Measurements from ENCODE around the gene ASPSCR1.
"Not testable (repeated sequence)": the region's sequence is repeated elsewhere in the genome, so short reads cannot be mapped to it uniquely, and the experiment has no call there.

ASPSCR1 gene

DNA sequence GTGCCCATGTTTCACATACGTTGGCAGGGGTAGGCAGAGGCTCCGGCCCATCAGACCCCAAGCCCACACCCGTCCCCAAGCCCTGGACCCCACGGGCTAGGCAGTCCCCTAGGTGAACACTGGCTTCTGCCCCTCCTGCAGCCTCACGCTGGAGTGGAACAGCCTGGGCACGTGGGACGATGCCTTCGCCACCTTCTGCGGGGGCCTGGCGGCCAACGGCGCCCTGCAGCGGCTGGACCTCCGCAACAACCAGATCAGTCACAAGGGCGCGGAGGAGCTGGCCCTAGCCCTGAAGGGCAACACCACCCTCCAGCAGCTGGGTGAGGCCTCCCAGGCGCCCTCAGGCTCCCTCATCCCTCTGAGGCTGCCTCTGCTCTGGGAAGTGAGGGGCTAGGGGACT is 47.4 kb downstream of the ASPSCR1 start:
- DNase-seq (ENCODE audit: low spot score) = no peak

- DNase-seq (ENCODE audit: low spot score) = no peak
Observed at GRCh38 chr17:82025401-82026107, 48.1 kb downstream of the ASPSCR1 start.

DNA sequence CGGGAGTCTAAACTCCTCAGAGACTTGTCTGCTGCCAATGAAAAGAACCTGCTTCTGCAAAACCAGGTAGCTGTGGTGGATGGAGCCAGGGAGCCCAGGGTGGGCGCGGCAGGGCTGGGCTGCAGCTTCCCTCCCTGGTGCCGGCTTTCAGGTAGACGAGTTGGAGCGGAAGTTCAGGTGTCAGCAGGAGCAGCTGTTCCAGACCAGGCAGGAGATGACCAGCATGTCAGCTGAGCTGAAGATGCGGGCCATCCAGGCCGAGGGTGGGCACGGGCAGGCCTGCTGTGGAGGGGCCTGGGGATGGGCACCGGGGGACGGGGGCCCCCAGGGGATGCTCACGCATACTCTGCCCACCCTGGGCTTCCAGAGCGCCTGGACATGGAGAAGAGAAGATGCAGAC is 50.8 kb downstream of the ASPSCR1 start:
- no peak for DNase-seq (ENCODE audit: low spot score)

DNA sequence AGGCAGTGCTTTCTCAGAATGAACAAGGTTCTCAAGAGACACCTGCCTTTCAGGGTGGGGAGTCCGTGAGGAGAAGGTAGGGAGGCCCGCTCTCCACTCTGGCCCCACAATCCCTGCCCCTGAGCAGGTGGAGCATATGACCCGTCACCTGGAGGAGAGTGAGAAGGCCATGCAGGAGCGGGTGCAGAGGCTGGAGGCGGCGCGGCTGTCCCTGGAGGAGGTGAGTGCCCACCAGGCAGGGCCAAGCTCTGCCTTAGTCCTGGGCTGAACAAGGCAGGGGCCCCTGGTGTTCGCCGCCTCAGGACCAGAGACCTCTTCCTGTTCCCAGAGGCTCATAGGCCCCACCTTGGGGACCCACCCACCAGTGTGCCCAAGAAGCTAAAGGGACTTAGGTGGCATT is 51.5 kb downstream of the ASPSCR1 start:
- no peak for DNase-seq (ENCODE audit: low spot score)

- DNase-seq (ENCODE audit: low spot score) = no peak
Observed at GRCh38 chr17:82029391-82029790, 52.0 kb downstream of the ASPSCR1 start.

GRCh38 chr17:82029990-82030469 is 52.6 kb downstream of the ASPSCR1 start:
- no peak for DNase-seq (ENCODE audit: low spot score)

DNA sequence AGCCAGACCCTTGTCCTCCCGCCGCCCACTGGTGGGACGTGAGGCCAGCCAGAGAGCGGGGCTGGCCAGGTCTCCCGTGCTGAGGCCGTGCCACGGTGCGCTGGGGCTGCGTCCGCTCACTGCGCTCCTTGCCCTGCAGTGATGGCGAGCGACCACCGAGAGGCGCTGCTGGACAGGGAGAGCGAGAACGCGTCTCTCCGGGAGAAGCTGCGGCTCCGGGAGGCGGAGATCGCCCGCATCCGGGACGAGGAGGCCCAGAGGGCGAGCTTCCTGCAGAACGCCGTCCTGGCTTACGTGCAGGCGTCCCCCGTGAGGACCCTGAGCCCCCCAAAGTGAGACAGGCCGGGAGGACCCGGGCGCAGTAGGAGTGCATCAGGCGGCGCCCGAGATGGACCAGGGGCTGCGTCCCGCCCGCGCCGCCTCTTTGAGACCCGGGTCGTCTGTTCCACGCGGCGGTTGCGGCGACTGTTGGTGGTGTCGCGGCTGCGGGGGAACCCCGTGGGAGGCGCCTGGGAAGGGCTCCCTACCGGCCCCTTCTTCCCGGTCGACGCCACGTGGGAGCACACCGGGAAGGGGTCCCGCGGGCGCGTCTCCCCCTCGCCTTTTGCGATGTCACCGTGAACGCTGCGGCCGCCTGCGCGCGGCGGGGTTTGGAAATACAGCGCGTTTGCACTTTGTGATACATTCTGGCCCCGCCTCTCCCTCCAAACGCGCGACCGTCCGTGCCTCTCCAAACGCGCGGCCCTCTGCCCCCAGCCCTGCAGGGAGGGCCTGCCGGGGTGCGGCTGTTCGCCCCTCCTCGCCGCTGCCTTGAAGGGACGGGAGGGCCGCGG is 53.3 kb downstream of the ASPSCR1 start:
- peak; percentile 54 for DNase-seq (ENCODE audit: low spot score)

GRCh38 chr17:82031303-82031884 is 54.0 kb downstream of the ASPSCR1 start, which contains the start of gene RAC3:
TSS of gene RAC3 (plus strand) at chr17:82031678. CDS start at chr17:82031762, 84 bp downstream.
- DNase-seq (ENCODE audit: low spot score) = no peak

DNA sequence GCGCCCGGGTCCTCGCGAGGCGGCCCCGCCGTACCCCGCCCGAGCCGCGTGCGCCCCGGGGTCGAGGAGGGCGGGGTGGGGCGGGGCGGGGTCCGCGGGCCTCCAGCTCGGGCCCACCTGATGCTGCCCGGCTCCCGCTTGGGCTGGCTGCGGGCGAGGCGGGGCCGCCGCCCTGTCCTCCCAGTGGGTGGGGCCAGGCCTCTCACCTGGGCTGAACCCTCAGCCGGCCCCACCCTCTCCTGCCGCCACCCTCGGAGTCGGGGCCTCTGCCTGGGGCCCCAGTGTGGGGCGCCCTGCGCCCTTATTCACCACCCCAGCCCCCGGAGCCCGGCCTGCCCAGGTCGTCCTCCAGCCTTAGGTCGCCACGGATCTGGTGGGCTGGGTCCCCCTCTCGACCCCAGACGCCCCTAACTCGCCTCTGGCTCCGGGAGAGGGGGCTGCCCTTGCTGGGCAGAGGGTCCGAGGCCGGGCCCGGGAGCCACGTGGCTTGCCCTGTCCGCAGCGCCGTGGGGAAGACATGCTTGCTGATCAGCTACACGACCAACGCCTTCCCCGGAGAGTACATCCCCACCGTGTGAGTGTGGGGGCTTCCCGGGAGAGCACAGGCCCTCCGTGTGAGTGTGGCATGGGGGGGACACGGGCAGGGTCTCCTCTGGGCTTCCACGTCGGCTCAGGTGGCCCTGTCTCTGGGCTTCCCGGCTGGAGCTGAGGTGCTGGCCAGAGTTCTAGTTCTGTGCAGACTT is 54.6 kb downstream of the ASPSCR1 start:
- DNase-seq (ENCODE audit: low spot score) = no peak

DNA sequence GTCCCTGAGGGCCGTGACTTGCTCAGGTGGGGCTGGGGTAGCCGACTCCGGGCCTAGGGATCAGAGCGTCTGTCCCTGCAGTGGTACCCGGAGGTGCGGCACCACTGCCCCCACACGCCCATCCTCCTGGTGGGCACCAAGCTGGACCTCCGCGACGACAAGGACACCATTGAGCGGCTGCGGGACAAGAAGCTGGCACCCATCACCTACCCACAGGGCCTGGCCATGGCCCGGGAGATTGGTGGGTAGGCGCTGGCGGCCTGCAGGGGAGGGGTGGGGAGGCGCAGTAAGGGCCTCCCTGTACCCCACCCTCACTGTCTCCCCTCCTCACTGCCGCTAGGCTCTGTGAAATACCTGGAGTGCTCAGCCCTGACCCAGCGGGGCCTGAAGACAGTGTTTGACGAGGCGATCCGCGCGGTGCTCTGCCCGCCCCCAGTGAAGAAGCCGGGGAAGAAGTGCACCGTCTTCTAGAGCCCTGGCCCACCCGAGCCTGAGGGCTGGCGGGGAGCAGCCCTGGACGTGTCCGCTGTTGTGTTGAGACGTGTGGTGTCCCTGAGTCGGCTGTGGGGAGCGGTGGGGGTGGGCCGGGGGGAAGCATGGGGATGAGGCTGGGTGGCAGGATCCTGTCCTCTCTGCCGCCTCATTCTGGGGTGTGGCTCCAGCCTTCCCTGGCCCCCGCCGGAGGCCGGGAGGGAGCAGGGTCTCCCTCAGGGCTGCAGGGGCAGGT is 56.1 kb downstream of the ASPSCR1 start:
- no peak for DNase-seq (ENCODE audit: low spot score)

DNA sequence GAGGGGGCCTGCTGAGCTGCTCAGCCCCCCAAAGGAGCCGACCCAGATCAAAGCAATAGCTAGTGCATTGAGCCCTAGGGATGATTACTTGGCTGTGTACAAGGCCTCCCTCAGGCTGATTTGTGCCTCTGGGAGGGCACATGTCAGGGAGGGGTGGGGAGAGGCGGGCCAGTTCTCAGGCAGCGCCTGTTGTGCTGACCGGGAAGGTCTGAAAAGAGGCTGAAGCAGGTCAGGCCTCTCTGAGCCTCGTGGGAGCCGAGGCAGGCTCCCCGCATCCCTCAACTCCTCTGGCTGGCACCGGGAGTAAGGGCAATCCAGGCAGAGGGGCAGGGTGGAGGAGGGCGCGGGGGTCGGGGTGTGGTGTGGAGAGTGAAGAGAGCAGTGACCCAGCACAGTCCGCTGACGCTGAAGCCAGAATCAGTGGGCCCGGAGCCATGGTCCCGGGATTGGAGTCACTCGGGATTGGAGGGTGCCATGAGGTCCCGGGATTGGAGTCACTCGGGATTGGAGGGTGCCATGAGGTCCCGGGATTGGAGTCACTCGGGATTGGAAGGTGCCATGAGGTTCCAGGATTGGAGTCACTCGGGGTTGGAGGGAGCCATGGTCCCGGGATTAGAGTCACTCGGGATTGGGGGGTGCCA is 57.1 kb downstream of the ASPSCR1 start:
- DNase-seq (ENCODE audit: low spot score) = no peak

DNA sequence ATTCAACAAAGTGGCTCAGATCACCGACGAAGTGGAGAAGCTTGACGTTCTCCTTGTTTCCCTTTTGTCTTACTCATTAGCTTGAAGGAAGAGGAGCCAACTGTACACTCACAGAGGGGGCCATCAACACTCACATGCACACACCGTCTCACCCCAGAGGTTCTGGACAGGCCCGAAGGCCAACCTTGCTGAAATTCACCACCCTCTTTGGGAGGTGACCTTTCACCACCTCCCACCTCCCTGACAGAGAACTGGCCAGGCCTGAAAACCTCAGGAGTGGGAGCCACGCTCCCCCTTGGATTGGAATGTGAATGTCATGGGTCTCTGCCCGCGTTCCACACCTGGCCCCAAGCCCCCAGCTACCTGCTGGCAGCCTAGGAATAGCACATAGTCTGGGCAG is 58.1 kb downstream of the ASPSCR1 start:
- no peak for DNase-seq (ENCODE audit: low spot score)

DNA sequence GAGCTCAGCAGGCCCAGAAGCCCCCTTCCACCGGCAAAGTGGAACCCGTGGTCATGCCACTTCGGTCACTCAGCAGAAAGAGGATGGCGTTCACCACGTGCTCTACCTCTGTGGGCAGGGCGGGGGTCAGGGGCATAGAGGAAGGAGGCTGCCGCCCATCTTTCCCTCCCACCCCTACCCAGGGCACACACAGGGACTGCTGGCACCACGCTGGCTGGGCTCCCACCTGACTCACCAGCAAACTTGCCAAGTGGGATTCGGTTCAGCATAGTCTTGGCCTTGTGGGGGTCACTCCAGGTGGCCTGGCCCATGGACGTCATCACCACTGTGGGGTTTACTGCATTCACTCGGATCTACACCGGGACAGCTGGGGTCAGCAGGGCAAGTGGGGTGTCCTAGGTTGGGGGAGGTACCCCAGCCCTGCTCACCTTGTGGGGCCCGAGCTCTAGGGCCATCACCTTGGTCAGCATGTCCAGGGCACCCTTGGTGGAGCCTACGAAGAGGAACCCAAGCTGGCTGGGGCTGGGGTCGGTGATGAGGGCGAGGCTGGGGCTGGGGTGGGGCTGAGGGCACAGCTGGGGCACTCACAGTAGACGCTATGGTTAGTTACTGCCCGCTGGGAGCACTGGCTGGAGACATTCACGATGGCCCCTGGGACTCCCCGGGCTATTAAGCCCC is 58.7 kb downstream of the ASPSCR1 start:
- no peak for DNase-seq (ENCODE audit: low spot score)

DNA sequence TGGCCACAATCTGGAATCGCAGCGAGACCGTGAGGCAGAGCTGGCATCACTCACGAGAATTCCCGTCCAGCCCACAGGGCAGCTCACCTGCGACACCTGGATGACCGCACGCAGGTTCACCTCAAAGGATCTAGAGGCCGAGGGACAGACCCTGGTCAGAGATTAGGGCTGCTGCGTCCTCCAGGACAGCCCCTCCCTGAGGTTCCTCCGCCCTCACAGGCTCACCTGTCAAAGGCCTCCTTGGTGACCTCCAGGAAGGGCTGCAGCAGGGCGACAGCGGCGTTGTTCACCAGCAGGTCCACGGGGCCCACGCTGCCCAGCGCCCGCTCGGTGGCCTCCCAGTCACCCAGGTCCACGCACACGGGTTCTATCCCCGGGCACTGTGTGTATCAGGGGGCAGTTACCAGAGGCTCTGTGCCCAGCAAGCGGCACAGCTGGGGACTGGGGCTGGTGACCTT is 59.2 kb downstream of the ASPSCR1 start:
- DNase-seq (ENCODE audit: low spot score) = no peak

DNA sequence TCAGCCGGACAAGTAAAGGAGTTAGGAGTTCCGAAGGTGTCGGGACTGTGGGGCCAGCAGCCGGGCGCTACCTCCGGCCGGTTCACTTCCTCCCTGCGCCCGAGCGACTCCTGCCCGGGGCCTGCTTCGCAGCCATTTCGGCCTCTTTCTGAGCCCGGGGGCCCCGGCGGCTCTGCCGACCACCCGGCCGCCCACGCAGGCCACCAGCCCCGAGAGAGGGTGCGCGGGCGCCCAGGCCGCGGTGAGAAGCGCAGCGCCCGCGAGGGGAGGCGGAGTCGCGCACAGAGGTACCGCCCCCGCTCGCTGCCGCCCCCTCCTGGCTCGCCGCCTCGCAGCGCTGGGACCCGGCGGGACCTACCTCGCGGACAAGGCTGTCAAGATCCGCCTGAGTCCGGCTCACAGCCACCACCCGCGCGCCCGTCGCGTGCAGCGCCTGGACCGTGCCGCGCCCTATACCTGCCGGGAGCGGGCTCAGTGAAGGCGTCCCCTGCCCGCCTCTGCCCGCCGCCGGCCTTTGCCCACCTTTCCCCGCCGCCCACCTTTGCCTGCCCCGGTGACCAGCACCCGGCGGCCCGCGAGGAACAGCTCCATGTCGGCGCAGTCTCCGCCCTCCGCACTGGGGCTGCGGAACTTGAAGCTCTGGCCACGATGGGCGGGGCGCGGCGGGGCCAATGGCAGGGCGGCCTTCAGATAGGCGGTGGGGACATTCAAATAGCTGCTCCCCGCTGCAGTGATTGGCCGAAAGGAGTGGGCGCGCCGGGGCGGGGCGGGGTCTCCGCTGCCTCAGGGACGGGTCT is 59.9 kb downstream of the ASPSCR1 start, which contains the start of gene DCXR:
Gene DCXR, minus strand, starts transcription at position 606 of the 797 bp plus-strand sequence. Its CDS starts 15 bp downstream, at position 591.
- DNase-seq (ENCODE audit: low spot score) = peak; percentile 89

DNA sequence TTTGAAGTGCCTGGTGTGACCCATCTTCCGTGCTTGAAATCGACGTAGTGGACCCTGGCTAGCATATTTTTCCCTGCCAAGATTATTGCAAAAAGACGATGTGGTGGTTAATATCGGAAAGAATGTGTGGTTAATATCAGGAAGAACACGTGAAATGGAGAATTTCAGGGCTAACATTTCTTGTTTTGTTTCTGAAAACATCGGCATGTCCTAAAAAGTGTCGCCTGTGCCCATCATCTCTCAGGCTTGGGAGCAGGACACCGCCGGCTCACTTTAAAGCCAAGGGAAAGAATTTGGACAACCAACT is 60.4 kb downstream of the ASPSCR1 start:
- DNase-seq (ENCODE audit: low spot score) = no peak

DNA sequence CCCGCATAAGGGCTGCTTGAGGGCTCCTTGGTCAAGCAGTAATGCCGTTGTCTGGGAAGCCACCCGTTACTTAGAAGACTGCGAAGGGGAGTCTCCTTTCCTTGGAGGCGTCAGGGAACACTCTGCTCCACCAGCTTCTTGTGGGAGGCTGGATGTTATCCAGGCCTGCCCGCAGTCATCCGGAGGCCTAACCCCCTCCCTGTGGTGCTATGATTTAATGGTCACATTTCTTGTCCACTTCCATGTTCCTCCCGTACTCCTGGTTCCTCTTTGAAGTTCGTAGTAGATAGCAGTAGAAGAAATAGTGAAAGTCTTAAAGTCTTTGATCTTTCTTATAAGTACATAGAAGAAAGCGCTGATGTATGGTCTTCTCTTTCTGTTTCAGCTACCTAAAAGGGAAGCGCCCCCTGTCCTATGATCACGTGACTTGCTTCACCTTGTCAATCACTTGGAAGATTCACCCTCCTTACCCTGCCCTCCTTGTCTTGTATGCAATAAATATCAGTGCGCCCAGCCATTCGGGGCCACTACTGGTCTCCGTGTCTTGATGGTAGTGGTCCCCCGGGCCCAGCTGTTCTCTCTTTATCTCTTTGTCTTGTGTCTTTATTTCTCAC is 61.5 kb downstream of the ASPSCR1 start:
- not testable (repeated sequence) for DNase-seq (ENCODE audit: low spot score)

GRCh38 chr17:82039695-82040299 is 62.4 kb downstream of the ASPSCR1 start:
- DNase-seq (ENCODE audit: low spot score) = no peak

Data from COLO829 (cell line).